ENCODE measurements around the gene CABCOCO1.

Gene CABCOCO1

DNA sequence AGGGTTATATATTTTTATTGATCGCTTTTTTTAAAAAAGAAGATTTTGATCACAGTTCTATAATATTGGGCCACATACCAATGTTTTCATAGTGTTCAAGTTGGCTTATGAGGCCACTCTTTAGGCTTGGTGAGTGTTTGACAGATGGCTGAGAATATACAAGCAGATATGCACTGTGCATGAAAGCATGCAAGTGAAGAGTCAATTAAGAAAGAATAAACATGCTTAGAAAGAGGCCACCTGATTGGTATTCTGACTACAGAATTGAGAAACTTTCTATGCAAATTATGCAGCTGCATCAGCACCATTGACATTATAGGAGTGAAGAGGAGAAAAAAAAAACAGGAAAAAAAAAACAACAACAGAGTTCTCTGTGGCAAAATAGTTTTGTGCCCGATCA is 39.9 kb downstream of the CABCOCO1 start:
- TF ChIP-seq SIN3A (IDR thresholded peaks at IDR 0.05; ENCODE audit: borderline replicate concordance, insufficient read depth, low read length) (no peak), POLR2AphosphoS5 (IDR thresholded peaks at IDR 0.05; ENCODE audit: low read depth, low read length) (no peak), TAF1 (IDR thresholded peaks at IDR 0.05; ENCODE audit: borderline replicate concordance, insufficient read depth, low read length) (no peak), FOXP2 (optimal IDR thresholded peaks at IDR 0.05; ENCODE audit: borderline replicate concordance, extremely low read depth, extremely low read length, insufficient read depth) (no peak)
- TF ChIP-seq, protein P1, sequence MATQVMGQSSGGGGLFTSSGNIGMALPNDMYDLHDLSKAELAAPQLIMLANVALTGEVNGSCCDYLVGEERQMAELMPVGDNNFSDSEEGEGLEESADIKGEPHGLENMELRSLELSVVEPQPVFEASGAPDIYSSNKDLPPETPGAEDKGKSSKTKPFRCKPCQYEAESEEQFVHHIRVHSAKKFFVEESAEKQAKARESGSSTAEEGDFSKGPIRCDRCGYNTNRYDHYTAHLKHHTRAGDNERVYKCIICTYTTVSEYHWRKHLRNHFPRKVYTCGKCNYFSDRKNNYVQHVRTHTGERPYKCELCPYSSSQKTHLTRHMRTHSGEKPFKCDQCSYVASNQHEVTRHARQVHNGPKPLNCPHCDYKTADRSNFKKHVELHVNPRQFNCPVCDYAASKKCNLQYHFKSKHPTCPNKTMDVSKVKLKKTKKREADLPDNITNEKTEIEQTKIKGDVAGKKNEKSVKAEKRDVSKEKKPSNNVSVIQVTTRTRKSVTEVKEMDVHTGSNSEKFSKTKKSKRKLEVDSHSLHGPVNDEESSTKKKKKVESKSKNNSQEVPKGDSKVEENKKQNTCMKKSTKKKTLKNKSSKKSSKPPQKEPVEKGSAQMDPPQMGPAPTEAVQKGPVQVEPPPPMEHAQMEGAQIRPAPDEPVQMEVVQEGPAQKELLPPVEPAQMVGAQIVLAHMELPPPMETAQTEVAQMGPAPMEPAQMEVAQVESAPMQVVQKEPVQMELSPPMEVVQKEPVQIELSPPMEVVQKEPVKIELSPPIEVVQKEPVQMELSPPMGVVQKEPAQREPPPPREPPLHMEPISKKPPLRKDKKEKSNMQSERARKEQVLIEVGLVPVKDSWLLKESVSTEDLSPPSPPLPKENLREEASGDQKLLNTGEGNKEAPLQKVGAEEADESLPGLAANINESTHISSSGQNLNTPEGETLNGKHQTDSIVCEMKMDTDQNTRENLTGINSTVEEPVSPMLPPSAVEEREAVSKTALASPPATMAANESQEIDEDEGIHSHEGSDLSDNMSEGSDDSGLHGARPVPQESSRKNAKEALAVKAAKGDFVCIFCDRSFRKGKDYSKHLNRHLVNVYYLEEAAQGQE (IDR thresholded peaks at IDR 0.05; ENCODE audit: insufficient read depth in 1 of 2, low read depth in 2 of 2, low read length in 2 of 2), result no peak

DNA sequence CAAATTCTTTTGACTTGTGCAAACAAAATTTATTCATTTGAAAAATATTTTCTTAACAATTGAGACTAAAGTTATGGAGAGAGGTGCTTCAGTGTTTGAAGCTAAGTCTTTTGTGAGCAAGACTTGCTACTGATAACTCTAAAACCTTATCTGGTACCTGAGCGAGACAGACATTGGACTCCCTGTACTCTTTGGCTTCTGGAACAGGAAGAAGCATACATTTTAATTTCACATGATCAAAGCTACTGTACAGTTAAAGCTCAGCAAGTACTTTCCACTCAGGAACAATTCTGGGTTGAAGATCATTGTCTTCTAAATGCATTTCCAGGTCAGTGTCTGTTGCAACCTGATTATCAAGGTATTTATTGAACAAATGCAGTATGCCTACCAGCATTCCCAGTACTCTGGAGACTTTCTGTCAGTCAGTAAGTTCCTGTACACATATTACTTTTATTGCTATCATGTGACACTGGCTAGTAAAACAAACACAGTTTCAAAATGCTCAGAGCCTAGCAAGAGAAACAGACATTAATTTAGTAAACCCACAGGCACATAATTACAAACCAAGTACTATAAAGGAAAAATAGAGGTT is 42.4 kb downstream of the CABCOCO1 start:
- TF ChIP-seq, protein P1 (IDR thresholded peaks at IDR 0.05; ENCODE audit: insufficient read depth in 1 of 2, low read depth in 2 of 2, low read length in 2 of 2), result no peak
- no peak for TF ChIP-seq POLR2AphosphoS5 (IDR thresholded peaks at IDR 0.05; ENCODE audit: low read depth, low read length)
- no peak for TF ChIP-seq SIN3A (IDR thresholded peaks at IDR 0.05; ENCODE audit: borderline replicate concordance, insufficient read depth, low read length)
- no peak for TF ChIP-seq FOXP2 (optimal IDR thresholded peaks at IDR 0.05; ENCODE audit: borderline replicate concordance, extremely low read depth, extremely low read length, insufficient read depth)
- TF ChIP-seq TAF1 (IDR thresholded peaks at IDR 0.05; ENCODE audit: borderline replicate concordance, insufficient read depth, low read length), result no peak

DNA sequence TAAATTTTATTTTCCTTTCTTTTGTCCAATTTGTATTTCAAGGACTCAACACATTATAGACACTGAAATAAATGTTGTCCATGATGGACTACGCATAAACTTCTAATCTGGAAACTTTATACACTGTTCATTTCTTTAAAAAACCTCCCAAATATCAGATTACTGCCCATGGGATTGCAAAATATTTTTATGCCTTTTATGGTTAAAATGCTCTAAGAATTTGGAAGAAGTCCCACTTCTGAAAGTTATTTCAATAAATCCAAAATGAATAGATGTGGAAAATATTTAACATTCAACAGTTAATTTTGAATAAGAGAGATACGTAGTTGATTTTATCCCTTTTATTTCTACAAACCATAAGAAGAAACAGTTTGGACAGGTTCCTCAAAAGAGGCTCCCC is 46.1 kb downstream of the CABCOCO1 start:
- TF ChIP-seq POLR2AphosphoS5 (IDR thresholded peaks at IDR 0.05; ENCODE audit: low read depth, low read length), result no peak
- TF ChIP-seq SIN3A (IDR thresholded peaks at IDR 0.05; ENCODE audit: borderline replicate concordance, insufficient read depth, low read length), result no peak
- no peak for TF ChIP-seq FOXP2 (optimal IDR thresholded peaks at IDR 0.05; ENCODE audit: borderline replicate concordance, extremely low read depth, extremely low read length, insufficient read depth)
- TF ChIP-seq, protein P1 (IDR thresholded peaks at IDR 0.05; ENCODE audit: insufficient read depth in 1 of 2, low read depth in 2 of 2, low read length in 2 of 2), result no peak
- TF ChIP-seq TAF1 (IDR thresholded peaks at IDR 0.05; ENCODE audit: borderline replicate concordance, insufficient read depth, low read length), result no peak

DNA sequence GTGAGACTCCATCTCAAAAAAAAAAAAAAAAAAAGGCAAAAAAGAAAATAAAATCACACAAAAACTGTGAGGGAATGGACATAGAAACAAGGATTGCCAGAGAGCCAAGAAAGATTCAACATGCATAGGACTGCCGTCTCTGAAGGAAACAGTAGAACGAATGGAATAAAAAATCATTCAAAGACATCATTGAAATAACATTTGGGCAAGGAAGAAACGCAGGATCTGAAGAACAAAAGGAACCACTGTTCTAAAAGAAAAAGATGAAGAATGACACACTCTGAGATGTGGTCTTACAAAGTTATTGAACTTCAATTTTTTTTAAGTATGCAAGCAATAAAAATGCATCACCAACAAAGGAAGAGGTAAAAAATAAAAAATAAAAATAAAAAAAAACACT is 57.2 kb downstream of the CABCOCO1 start:
- no peak for TF ChIP-seq POLR2AphosphoS5 (IDR thresholded peaks at IDR 0.05; ENCODE audit: low read depth, low read length)
- no peak for TF ChIP-seq TAF1 (IDR thresholded peaks at IDR 0.05; ENCODE audit: borderline replicate concordance, insufficient read depth, low read length)
- no peak for TF ChIP-seq FOXP2 (optimal IDR thresholded peaks at IDR 0.05; ENCODE audit: borderline replicate concordance, extremely low read depth, extremely low read length, insufficient read depth)
- TF ChIP-seq, protein P1 (IDR thresholded peaks at IDR 0.05; ENCODE audit: insufficient read depth in 1 of 2, low read depth in 2 of 2, low read length in 2 of 2), result no peak
- no peak for TF ChIP-seq SIN3A (IDR thresholded peaks at IDR 0.05; ENCODE audit: borderline replicate concordance, insufficient read depth, low read length)

Measured in PFSK-1 (cell line).